Measurements from ENCODE around the gene NEDD4L. TPM values are rescaled to one million over a fixed set of nuclear protein-coding genes. Genes with fewer than 3 reads are reported as not detected.

NEDD4L gene
- total RNA-seq, 1 experiment from 2014 or later: 42.9 TPM

- ChIA-PET CTCF (no interaction called here), POLR2A (no interaction called here)
- Histone ChIP-seq H3K9me3 (ENCODE audit: control insufficient read depth, insufficient read depth, low read depth, low read length) (no peaks in the 10 kb centered on the region), H3K36me3 (ENCODE audit: control insufficient read depth, insufficient read depth, low read length) (no peaks in the 10 kb centered on the region), H3K27ac (ENCODE audit: low read length) (no peak overlapping the region), H3K4me1 (ENCODE audit: control insufficient read depth, insufficient read depth, low read length) (no peaks in the 10 kb centered on the region), H3K4me3 (ENCODE audit: low read depth in 2 of 2, low read length in 2 of 2) (no peak overlapping the region), H3K27me3 (ENCODE audit: control insufficient read depth, insufficient read depth, low read length) (no peaks in the 10 kb centered on the region; the same call in 1 of the 2 replicates)
- intact Hi-C loops (cut with micrococcal nuclease; ENCODE audit: unreplicated experiment): no loop called here
- BruUV-seq (replicated peaks): no TSS peak
- in situ Hi-C loops (cut with HindIII; ENCODE audit: low pct_unique_long_range_greater_than_20kb, low sequenced_read_pairs): no loop called here
- no peak for DNase-seq (ENCODE audit: low read depth, low spot score)
- TF ChIP-seq POLR2AphosphoS5 (IDR thresholded peaks at IDR 0.05; ENCODE audit: low read depth, low read length) (no peak), TCF7L2 (IDR thresholded peaks at IDR 0.05; ENCODE audit: low read depth, low read length) (no peak), SIN3A (IDR thresholded peaks at IDR 0.05; ENCODE audit: borderline replicate concordance, insufficient read depth, low read depth, low read length) (no peak), REST (IDR thresholded peaks at IDR 0.05; ENCODE audit: insufficient read depth in 1 of 2, low read depth in 2 of 2, low read length in 1 of 2) (no peak)
- TF ChIP-seq, protein P1, sequence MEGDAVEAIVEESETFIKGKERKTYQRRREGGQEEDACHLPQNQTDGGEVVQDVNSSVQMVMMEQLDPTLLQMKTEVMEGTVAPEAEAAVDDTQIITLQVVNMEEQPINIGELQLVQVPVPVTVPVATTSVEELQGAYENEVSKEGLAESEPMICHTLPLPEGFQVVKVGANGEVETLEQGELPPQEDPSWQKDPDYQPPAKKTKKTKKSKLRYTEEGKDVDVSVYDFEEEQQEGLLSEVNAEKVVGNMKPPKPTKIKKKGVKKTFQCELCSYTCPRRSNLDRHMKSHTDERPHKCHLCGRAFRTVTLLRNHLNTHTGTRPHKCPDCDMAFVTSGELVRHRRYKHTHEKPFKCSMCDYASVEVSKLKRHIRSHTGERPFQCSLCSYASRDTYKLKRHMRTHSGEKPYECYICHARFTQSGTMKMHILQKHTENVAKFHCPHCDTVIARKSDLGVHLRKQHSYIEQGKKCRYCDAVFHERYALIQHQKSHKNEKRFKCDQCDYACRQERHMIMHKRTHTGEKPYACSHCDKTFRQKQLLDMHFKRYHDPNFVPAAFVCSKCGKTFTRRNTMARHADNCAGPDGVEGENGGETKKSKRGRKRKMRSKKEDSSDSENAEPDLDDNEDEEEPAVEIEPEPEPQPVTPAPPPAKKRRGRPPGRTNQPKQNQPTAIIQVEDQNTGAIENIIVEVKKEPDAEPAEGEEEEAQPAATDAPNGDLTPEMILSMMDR (IDR thresholded peaks at IDR 0.05): no peak
- no peak for ATAC-seq
Observed at GRCh38 chr18:58418361-58418760, 374.3 kb downstream of the NEDD4L start.

GRCh38 chr18:58419587-58420199 lies 375.7 kb downstream of the NEDD4L start:
- POLR2A ChIA-PET: no interaction called here
- H3K27me3 ChIP-seq (ENCODE audit: control insufficient read depth, insufficient read depth, low read length): no peaks in the 10 kb centered on the region; the same call in 1 of the 2 replicates
- no peaks in the 10 kb centered on the region for H3K4me1 ChIP-seq (ENCODE audit: control insufficient read depth, insufficient read depth, low read length)
- CTCF ChIA-PET: no interaction called here
- no peaks in the 10 kb centered on the region for H3K36me3 ChIP-seq (ENCODE audit: control insufficient read depth, insufficient read depth, low read length)
- TF ChIP-seq SIN3A (IDR thresholded peaks at IDR 0.05; ENCODE audit: borderline replicate concordance, insufficient read depth, low read depth, low read length): no peak
- no peak for TF ChIP-seq REST (IDR thresholded peaks at IDR 0.05; ENCODE audit: insufficient read depth in 1 of 2, low read depth in 2 of 2, low read length in 1 of 2)
- TF ChIP-seq POLR2AphosphoS5 (IDR thresholded peaks at IDR 0.05; ENCODE audit: low read depth, low read length): no peak
- no peak for TF ChIP-seq TCF7L2 (IDR thresholded peaks at IDR 0.05; ENCODE audit: low read depth, low read length)
- TF ChIP-seq, protein P1 (IDR thresholded peaks at IDR 0.05): no peak
- DNase-seq (ENCODE audit: low read depth, low spot score) (no peak), ATAC-seq (no peak)
- no peak overlapping the region for H3K4me3 ChIP-seq (ENCODE audit: low read depth in 2 of 2, low read length in 2 of 2)
- no TSS peak for BruUV-seq (replicated peaks)
- no peaks in the 10 kb centered on the region for H3K9me3 ChIP-seq (ENCODE audit: control insufficient read depth, insufficient read depth, low read depth, low read length)
- in situ Hi-C loops (cut with HindIII; ENCODE audit: low pct_unique_long_range_greater_than_20kb, low sequenced_read_pairs): no loop called here
- intact Hi-C loops (cut with micrococcal nuclease; ENCODE audit: unreplicated experiment): no loop called here
- no peak overlapping the region for H3K27ac ChIP-seq (ENCODE audit: low read length)
